Effector memory CD8-positive, alpha-beta T cell (primary cell): ENCODE measurements around the gene EIF4A3.
A peak's percentile ranks its signal among the peaks of the same experiment; 100 is the strongest.

Experiments
- ATAC-seq: fragments of 150-1000 bp; cut with Tn5 transposase; replicated peaks from 2 replicates; pipeline ENCODE4 v1.10.0; 2021; ENCODE audit warnings: mild to moderate bottlenecking, moderate library complexity
- DNase-seq, 3 experiments: peaks; one replicate each; pipeline ENCODE4 v3.0.0; 2021
- H3K27ac Mint-ChIP-seq, 2 donors: one replicate each; pipeline ENCODE4 v1.8.0; 2022; ENCODE audit warnings: mild to moderate bottlenecking in 2 of 2, mixed read lengths in 2 of 2, moderate library complexity in 2 of 2
- H3K27me3 Mint-ChIP-seq, 2 donors: one replicate each; pipeline ENCODE4 v1.8.0; 2022; ENCODE audit warnings: mixed read lengths in 2 of 2
- H3K36me3 Mint-ChIP-seq: one replicate; pipeline ENCODE4 v1.8.0; 2022; ENCODE audit warnings: mild to moderate bottlenecking, moderate library complexity, mixed read lengths; ENCODE audit not compliant: insufficient read depth
- H3K4me1 Mint-ChIP-seq, 2 donors: one replicate each; pipeline ENCODE4 v1.8.0; 2022; ENCODE audit warnings: low read depth in 2 of 2, mixed read lengths in 2 of 2
- H3K4me3 Mint-ChIP-seq, 2 donors: one replicate each; pipeline ENCODE4 v1.8.0; 2022; ENCODE audit warnings: mild to moderate bottlenecking in 2 of 2, mixed read lengths in 2 of 2, moderate library complexity in 2 of 2
- H3K9me3 Mint-ChIP-seq, 2 donors: one replicate each; pipeline ENCODE4 v1.8.0; 2022; ENCODE audit warnings: mixed read lengths in 2 of 2

The EIF4A3 gene

DNA sequence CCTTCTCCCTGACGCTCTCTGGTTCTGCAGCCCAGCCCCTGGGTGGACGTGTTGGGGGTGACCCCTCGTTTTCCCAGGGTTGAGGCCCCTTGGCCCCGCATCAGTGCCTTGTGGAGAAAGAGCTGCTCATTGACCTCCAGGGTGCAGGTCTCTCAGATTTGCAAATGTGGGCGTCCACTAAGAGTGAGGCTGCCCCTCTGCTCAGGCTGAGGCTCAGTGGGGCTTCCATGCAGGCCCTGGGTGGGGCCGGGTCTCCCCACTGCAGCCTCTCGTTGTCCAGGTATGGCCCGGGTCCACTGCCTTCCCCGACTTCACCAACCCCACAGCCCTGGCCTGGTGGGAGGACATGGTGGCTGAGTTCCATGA lies 36.5 kb downstream of the EIF4A3 start:
- Mint-ChIP-seq H3K27ac (no peak overlapping the region), H3K27me3 (no peaks in the 10 kb centered on the region), H3K4me3 (no peak overlapping the region), H3K9me3 (no peaks in the 10 kb centered on the region), H3K36me3 (no peaks in the 10 kb centered on the region), H3K4me1 (peaks cover 0 to 5% of the 10 kb centered on the region in 2 donors)
- DNase-seq (no peak), ATAC-seq (no peak)

DNA sequence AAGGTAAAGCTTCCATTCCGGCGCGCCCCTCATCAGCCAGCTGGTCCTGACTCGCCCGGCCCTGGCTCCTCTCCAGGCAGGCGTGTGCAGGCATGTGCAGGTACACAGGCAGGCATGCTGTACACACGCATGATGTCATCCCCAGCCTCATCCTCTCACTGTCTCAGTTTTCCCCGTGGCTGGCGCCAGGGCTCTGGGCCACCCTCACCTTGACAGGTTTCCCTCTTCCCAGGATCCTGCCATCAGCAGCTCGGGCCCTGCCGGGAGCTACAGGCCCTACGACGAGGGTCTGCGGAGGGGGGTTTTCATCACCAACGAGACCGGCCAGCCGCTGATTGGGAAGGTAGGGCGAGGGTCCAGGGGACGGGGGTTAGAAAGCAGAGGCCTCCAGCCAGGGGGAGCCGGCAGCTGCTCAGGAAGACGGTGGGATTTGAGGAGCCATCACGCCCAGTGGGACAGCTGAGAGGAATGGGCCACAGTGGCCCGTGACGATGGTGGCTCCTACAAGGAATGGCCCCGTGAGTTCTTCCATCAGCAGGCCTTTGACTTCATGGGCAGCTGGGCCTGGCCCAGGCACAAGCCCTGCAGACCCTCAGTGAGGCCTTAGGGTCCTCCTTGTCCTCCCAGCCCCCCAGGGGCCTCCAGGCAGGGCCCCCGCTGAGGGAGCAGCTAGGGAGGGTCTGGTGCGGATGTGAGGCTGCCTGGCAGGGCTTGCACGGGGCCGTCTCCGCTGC lies 37.0 kb downstream of the EIF4A3 start:
- DNase-seq (no peak), ATAC-seq (no peak)
- no peaks in the 10 kb centered on the region for H3K9me3 Mint-ChIP-seq

DNA sequence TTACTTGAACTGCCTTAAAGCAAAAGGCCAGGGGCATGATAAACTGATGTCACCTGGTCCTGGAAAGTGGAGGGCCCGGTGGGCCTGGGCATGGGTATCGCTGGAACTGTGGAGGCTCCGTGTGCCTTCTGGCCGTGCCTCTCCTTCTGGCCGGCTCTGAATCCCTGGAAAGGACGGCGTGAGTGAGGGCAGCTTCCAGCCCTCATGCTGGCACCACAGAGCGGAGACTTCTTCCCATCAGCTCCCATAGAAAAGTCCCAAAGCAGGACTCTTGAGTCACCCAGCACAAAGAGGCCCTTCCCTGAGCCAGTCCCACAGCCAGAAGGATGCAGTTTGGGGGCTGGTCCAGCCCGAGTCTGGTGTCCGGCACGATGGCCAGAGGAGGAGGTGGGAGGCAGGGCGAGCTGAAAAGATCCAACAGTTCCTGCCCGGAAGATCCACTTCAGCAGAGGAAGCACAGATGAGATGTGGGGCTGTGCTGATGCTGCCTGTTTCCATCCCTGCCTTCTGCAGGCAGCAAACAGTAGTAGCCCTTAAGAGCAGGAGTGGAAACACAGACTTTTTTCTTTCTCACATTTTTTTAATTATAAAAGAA lies 37.8 kb downstream of the EIF4A3 start:
- ATAC-seq (no peak), DNase-seq (no peak)
- no peak overlapping the region for H3K27ac Mint-ChIP-seq
- no peaks in the 10 kb centered on the region for H3K9me3 Mint-ChIP-seq
- no peaks in the 10 kb centered on the region for H3K4me1 Mint-ChIP-seq
- no peaks in the 10 kb centered on the region for H3K36me3 Mint-ChIP-seq
- H3K4me3 Mint-ChIP-seq: no peak overlapping the region
- H3K27me3 Mint-ChIP-seq: no peaks in the 10 kb centered on the region

More for the DNA sequence above, 37.0 kb downstream of the EIF4A3 start:
- Mint-ChIP-seq H3K4me1 (peaks cover 0 to 2% of the 10 kb centered on the region in 2 donors), H3K27me3 (no peaks in the 10 kb centered on the region), H3K4me3 (no peak overlapping the region), H3K27ac (no peak overlapping the region), H3K36me3 (no peaks in the 10 kb centered on the region)

- H3K27ac Mint-ChIP-seq: no peak overlapping the region
- DNase-seq: no peak
- H3K4me1 Mint-ChIP-seq: peaks cover 0 to 1% of the 10 kb centered on the region in 2 donors
- H3K4me3 Mint-ChIP-seq: no peak overlapping the region
- ATAC-seq: no peak
- no peaks in the 10 kb centered on the region for H3K9me3 Mint-ChIP-seq
- no peaks in the 10 kb centered on the region for H3K36me3 Mint-ChIP-seq
- H3K27me3 Mint-ChIP-seq: no peaks in the 10 kb centered on the region
Measured at GRCh38 chr17:80108036-80108971, 38.6 kb downstream of the EIF4A3 start.

GRCh38 chr17:80107231-80108021 lies 39.5 kb downstream of the EIF4A3 start:
- ATAC-seq (no peak), DNase-seq (no peak)
- Mint-ChIP-seq H3K27me3 (no peaks in the 10 kb centered on the region), H3K36me3 (no peaks in the 10 kb centered on the region), H3K4me3 (no peak overlapping the region), H3K4me1 (peaks cover 2 to 4% of the 10 kb centered on the region in 2 donors), H3K27ac (no peak overlapping the region), H3K9me3 (no peaks in the 10 kb centered on the region)

GRCh38 chr17:80106751-80107150 lies 40.2 kb downstream of the EIF4A3 start:
- peaks cover 4% of the 10 kb centered on the region for H3K36me3 Mint-ChIP-seq
- H3K4me3 Mint-ChIP-seq: no peak overlapping the region
- H3K4me1 Mint-ChIP-seq: peaks cover 8 to 9% of the 10 kb centered on the region in 2 donors
- no peak overlapping the region for H3K27ac Mint-ChIP-seq
- no peaks in the 10 kb centered on the region for H3K9me3 Mint-ChIP-seq
- ATAC-seq: no peak
- H3K27me3 Mint-ChIP-seq: no peaks in the 10 kb centered on the region
- no peak for DNase-seq

- H3K4me3 Mint-ChIP-seq: no peak overlapping the region
- H3K36me3 Mint-ChIP-seq: peaks cover 5% of the 10 kb centered on the region
- no peak overlapping the region for H3K27ac Mint-ChIP-seq
- ATAC-seq (no peak), DNase-seq (no peak)
- H3K27me3 Mint-ChIP-seq: no peaks in the 10 kb centered on the region
- peaks cover 8 to 10% of the 10 kb centered on the region in 2 donors for H3K4me1 Mint-ChIP-seq
- no peaks in the 10 kb centered on the region for H3K9me3 Mint-ChIP-seq
Measured at GRCh38 chr17:80106176-80106575, 40.8 kb downstream of the EIF4A3 start.

- peaks cover 8% of the 10 kb centered on the region for H3K36me3 Mint-ChIP-seq
- no peak overlapping the region for H3K27ac Mint-ChIP-seq
- H3K9me3 Mint-ChIP-seq: no peaks in the 10 kb centered on the region
- no peak for ATAC-seq
- H3K4me1 Mint-ChIP-seq: peaks cover 10 to 13% of the 10 kb centered on the region in 2 donors
- no peak overlapping the region for H3K4me3 Mint-ChIP-seq
- DNase-seq: no peak
- H3K27me3 Mint-ChIP-seq: no peaks in the 10 kb centered on the region
Measured at GRCh38 chr17:80105762-80106161, 41.2 kb downstream of the EIF4A3 start.

- peaks cover 12% of the 10 kb centered on the region for H3K36me3 Mint-ChIP-seq
- H3K4me1 Mint-ChIP-seq: peaks cover 16 to 20% of the 10 kb centered on the region in 2 donors
- ATAC-seq: no peak
- no peak overlapping the region for H3K4me3 Mint-ChIP-seq
- H3K27me3 Mint-ChIP-seq: no peaks in the 10 kb centered on the region
- H3K9me3 Mint-ChIP-seq: no peaks in the 10 kb centered on the region
- H3K27ac Mint-ChIP-seq: no peak overlapping the region
- DNase-seq: no peak
Measured at GRCh38 chr17:80104956-80105375, 42.0 kb downstream of the EIF4A3 start.

GRCh38 chr17:80104321-80104955 lies 42.5 kb downstream of the EIF4A3 start:
- H3K27ac Mint-ChIP-seq: no peak overlapping the region
- H3K9me3 Mint-ChIP-seq: no peaks in the 10 kb centered on the region
- ATAC-seq: no peak
- no peak overlapping the region for H3K4me3 Mint-ChIP-seq
- DNase-seq: no peak
- no peaks in the 10 kb centered on the region for H3K27me3 Mint-ChIP-seq
- peaks cover 16 to 20% of the 10 kb centered on the region in 2 donors for H3K4me1 Mint-ChIP-seq
- H3K36me3 Mint-ChIP-seq: peaks cover 12% of the 10 kb centered on the region

- Mint-ChIP-seq H3K4me1 (peaks cover 16 to 20% of the 10 kb centered on the region in 2 donors), H3K27ac (no peak overlapping the region), H3K36me3 (peaks cover 12% of the 10 kb centered on the region), H3K4me3 (peak overlapping the region; percentile 49 to 90), H3K27me3 (no peaks in the 10 kb centered on the region), H3K9me3 (no peaks in the 10 kb centered on the region)
- no peak for DNase-seq
- no peak for ATAC-seq
Measured at GRCh38 chr17:80103449-80104085, 43.4 kb downstream of the EIF4A3 start.

DNA sequence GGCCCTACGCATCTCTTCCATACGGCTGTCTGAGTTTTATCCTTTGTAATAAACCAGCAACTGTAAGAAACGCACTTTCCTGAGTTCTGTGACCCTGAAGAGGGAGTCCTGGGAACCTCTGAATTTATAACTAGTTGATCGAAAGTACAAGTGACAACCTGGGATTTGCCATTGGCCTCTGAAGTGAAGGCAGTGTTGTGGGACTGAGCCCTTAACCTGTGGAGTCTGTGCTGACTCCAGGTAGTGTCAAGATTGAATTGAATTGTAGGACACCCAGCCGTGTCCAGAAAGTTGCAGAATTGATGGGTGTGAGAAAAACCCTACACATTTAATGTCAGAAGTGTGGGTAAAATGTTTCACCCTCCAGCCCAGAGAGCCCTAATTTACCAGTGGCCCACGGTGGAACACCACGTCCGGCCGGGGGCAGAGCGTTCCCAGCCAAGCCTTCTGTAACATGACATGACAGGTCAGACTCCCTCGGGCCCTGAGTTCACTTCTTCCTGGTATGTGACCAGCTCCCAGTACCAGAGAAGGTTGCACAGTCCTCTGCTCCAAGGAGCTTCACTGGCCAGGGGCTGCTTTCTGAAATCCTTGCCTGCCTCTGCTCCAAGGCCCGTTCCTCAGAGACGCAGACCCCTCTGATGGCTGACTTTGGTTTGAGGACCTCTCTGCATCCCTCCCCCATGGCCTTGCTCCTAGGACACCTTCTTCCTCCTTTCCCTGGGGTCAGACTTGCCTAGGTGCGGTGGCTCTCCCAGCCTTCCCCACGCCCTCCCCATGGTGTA lies 44.1 kb downstream of the EIF4A3 start:
- peaks cover 12% of the 10 kb centered on the region for H3K36me3 Mint-ChIP-seq
- H3K9me3 Mint-ChIP-seq: no peaks in the 10 kb centered on the region
- DNase-seq (no peak), ATAC-seq (no peak)
- peaks cover 16 to 20% of the 10 kb centered on the region in 2 donors for H3K4me1 Mint-ChIP-seq
- H3K27ac Mint-ChIP-seq: peak overlapping the region in 1 of 2 donors; percentile 75
- peak overlapping the region; percentile 89 to 90 for H3K4me3 Mint-ChIP-seq
- H3K27me3 Mint-ChIP-seq: peaks cover 0 to 5% of the 10 kb centered on the region in 2 donors
